SK-N-SH (cell line): ENCODE results near the gene PRR22. TPM values are rescaled to one million over a fixed set of nuclear protein-coding genes. Genes with fewer than 3 reads are reported as not detected.

Experiments
- CTCF ChIA-PET: fragments of 300-600, 350-600 bp; formaldehyde crosslinking; extraction: SDS; loops from one replicate; lab custom pipeline; 2021; lab: Yijun Ruan, JAX
- POLR2A ChIA-PET: fragments of 350-600 bp; sonication (Branson Sonifier 250); formaldehyde crosslinking; extraction: SDS; loops from one replicate; lab custom pipeline; 2020; ENCODE audit warnings: antibody characterized with exemption, inconsistent platforms; lab: Yijun Ruan, JAX
- DNase-seq: peaks from one replicate; pipeline ENCODE4 v3.0.0; 2012
- H2AFZ ChIP-seq: fragments of 200-600 bp; sonication (generic); 2 replicates; pipeline ENCODE4 v1.8.1; 2016; ENCODE audit warnings: antibody characterized with exemption, mild to moderate bottlenecking, low read depth
- H3F3A ChIP-seq: fragments of 200-600 bp; sonication (generic); replicated peaks from 2 replicates; pipeline ENCODE3; 2016; ENCODE audit warnings: antibody characterized with exemption, mild to moderate bottlenecking; ENCODE audit not compliant: insufficient read depth
- H3K27ac ChIP-seq, 2 experiments: fragments of 200-500 bp in 1 of 2; fragments of 200-600 bp in 1 of 2; sonication (Bioruptor generic) in 1 of 2; sonication (generic), shearing (Covaris generic) in 1 of 2; 2 replicates each; pipeline versions ENCODE4 v1.5.1 to v1.6.1; 2014 to 2016; ENCODE audit warnings: low read depth in 2 of 2, inconsistent platforms in 1 of 2, low read length in 1 of 2, mild to moderate bottlenecking in 1 of 2, mixed read lengths in 1 of 2
- H3K27me3 ChIP-seq: fragments of 200-600 bp; sonication (generic), shearing (Covaris generic); 2 replicates; pipeline ENCODE4 v1.6.1; 2016; ENCODE audit warnings: mixed run types; ENCODE audit not compliant: insufficient read depth
- H3K36me3 ChIP-seq, 2 experiments: fragments of 200-500 bp in 1 of 2; fragments of 200-600 bp in 1 of 2; sonication (Bioruptor generic) in 1 of 2; sonication (generic) in 1 of 2; replicated peaks in 1 of 2; 2 replicates each; pipeline versions ENCODE3 to v1.5.1; 2014 to 2016; ENCODE audit warnings: low read length in 1 of 2, mild to moderate bottlenecking in 1 of 2; ENCODE audit not compliant: insufficient read depth in 2 of 2, control insufficient read depth in 1 of 2
- H3K4me1 ChIP-seq, 2 experiments: fragments of 200-500 bp in 1 of 2; fragments of 200-600 bp in 1 of 2; sonication (Bioruptor generic) in 1 of 2; sonication (generic), shearing (Covaris generic) in 1 of 2; 2 replicates each; pipeline versions ENCODE4 v1.5.1 to v1.6.1; 2014 to 2016; ENCODE audit warnings: low read depth in 1 of 2, low read length in 1 of 2, mixed run types in 1 of 2; ENCODE audit not compliant: insufficient read depth in 2 of 2, control insufficient read depth in 1 of 2
- H3K4me2 ChIP-seq: fragments of 200-600 bp; sonication (generic), shearing (Covaris generic); 2 replicates; pipeline ENCODE4 v1.6.1; 2017; ENCODE audit warnings: mixed run types
- H3K4me3 ChIP-seq, 2 experiments: fragments of 200-500 bp in 1 of 2; fragments of 200-600 bp in 1 of 2; sonication (Bioruptor generic) in 1 of 2; sonication (generic), shearing (Covaris generic) in 1 of 2; 2 replicates each; pipeline versions ENCODE4 v1.5.1 to v1.8.1; 2014 to 2016; ENCODE audit warnings: low read depth in 2 of 2, inconsistent platforms in 1 of 2, low read length in 1 of 2, mild to moderate bottlenecking in 1 of 2, mixed read lengths in 1 of 2, moderate library complexity in 1 of 2
- H3K79me2 ChIP-seq: fragments of 200-600 bp; sonication (generic); 2 replicates; pipeline ENCODE4 v1.8.1; 2017; ENCODE audit warnings: mild to moderate bottlenecking; ENCODE audit not compliant: insufficient read depth
- H3K9ac ChIP-seq: fragments of 200-600 bp; sonication (generic); 2 replicates; pipeline ENCODE4 v1.6.1; 2017; ENCODE audit warnings: mixed run types
- H3K9me2 ChIP-seq: fragments of 200-600 bp; sonication (generic); 2 replicates; pipeline ENCODE4 v1.6.1; 2017; ENCODE audit warnings: mixed run types
- H3K9me3 ChIP-seq: fragments of 200-600 bp; sonication (generic); 2 replicates; pipeline ENCODE4 v1.6.1; 2017; ENCODE audit warnings: mixed run types, mild to moderate bottlenecking, moderate library complexity
- H4K20me1 ChIP-seq: fragments of 200-600 bp; sonication (generic); 2 replicates; pipeline ENCODE4 v1.6.1; 2017; ENCODE audit warnings: mild to moderate bottlenecking, mixed run types; ENCODE audit not compliant: insufficient read depth
- CHD2 ChIP-seq: fragments of 150-350 bp; IDR thresholded peaks from 2 replicates; pipeline ENCODE4 v1.6.1; 2018; ENCODE audit warnings: low read length; ENCODE audit not compliant: partially characterized antibody
- CTCF ChIP-seq: fragments of 200-600 bp; sonication (generic); IDR thresholded peaks from 2 replicates; pipeline ENCODE4 v1.6.1; 2017; ENCODE audit warnings: antibody characterized with exemption, mild to moderate bottlenecking, moderate library complexity
- EP300 ChIP-seq, 2 experiments: IDR thresholded peaks; 2 replicates each; pipeline versions ENCODE4 v1.4.0 to v1.6.1; 2012; ENCODE audit warnings: borderline replicate concordance in 1 of 2, low read depth in 1 of 2, low read length in 1 of 2
- EZH2phosphoT487 ChIP-seq: fragments of 200-600 bp; sonication (generic); IDR thresholded peaks from 2 replicates; pipeline ENCODE4 v1.6.1; 2017; ENCODE audit warnings: low read depth, mixed run types, mild to moderate bottlenecking, antibody characterized with exemption, moderate library complexity, borderline replicate concordance
- FOSL2 ChIP-seq: IDR thresholded peaks from 2 replicates; pipeline ENCODE4 v1.4.0; 2012; ENCODE audit warnings: low read depth, mild to moderate bottlenecking, moderate library complexity, borderline replicate concordance
- MAX ChIP-seq: IDR thresholded peaks from 2 replicates; pipeline ENCODE4 v1.4.0; 2012; ENCODE audit warnings: low read depth
- MXI1 ChIP-seq: IDR thresholded peaks from 2 replicates; pipeline ENCODE4 v1.6.1; 2012; ENCODE audit warnings: mild to moderate bottlenecking, low read depth, low read length, improper control_type of control experiment
- PBX3 ChIP-seq: IDR thresholded peaks from 2 replicates; pipeline ENCODE4; 2012
- REST ChIP-seq: IDR thresholded peaks from 2 replicates; pipeline ENCODE4 v1.6.1; 2012; ENCODE audit warnings: mild to moderate bottlenecking, low read depth, low read length, moderate library complexity
- TEAD4 ChIP-seq: IDR thresholded peaks from 2 replicates; pipeline ENCODE4 v1.4.0; 2012; ENCODE audit warnings: mild to moderate bottlenecking, borderline replicate concordance; ENCODE audit not compliant: insufficient read depth
- WGBS: methylation state at CpG from one replicate; pipeline ENCODE4 v1.1.6; 2017; ENCODE audit warnings: low lambda C conversion rate; 5-methylcytosine and 5-hydroxymethylcytosine counted together
- polyA plus RNA-seq, 3 experiments: library from polyadenylated mRNA; depleted of rRNA; stranded (reverse); fragments of >200 nt; gene quantifications; 2 replicates each; pipeline ENCODE4 v1.2.3, GENCODE V29; 2012

PRR22 gene
- polyA plus RNA-seq, 1 of the 3 experiments (the other 2 are of a cell fraction): 0.82 TPM

- Histone ChIP-seq H3K79me2 (no peaks in the 10 kb centered on the region), H3K9me3 (no peaks in the 10 kb centered on the region), H3K9ac (no peak overlapping the region), H3F3A (no peaks in the 10 kb centered on the region), H3K4me2 (no peak overlapping the region), H3K27me3 (peaks cover 6% of the 10 kb centered on the region; the same call in 1 of the 2 replicates), H4K20me1 (no peaks in the 10 kb centered on the region), H2AFZ (no peak overlapping the region), H3K27ac (no peak overlapping the region), H3K4me1 (peaks cover 3 to 35% of the 10 kb centered on the region in 2 experiments; a peak in 1 of 4 replicates)
- CTCF ChIA-PET: interaction anchor here (1.1 to 3.9 kb wide), 9 partner anchors 9 to 220 kb away, joined by 3 to 51 read pairs (median 8); partner anchors contain the start of gene RANBP3
- WGBS: 69% methylated on average over 9 of the region's 33 CpGs
- no peak for TF ChIP-seq REST
- TF ChIP-seq MXI1: peak; percentile 71
- peak; percentile 19 for TF ChIP-seq CHD2
- TF ChIP-seq, all 33 proteins: peak for 2
- Histone ChIP-seq H3K4me3 (no peak overlapping the region), H3K36me3 (no peaks in the 10 kb centered on the region), H3K9me2 (no peaks in the 10 kb centered on the region)
- POLR2A ChIA-PET: interaction anchor here (1.1 kb wide), 1 partner anchor 26 kb away, joined by 3 read pairs; no protein-coding TSS in a partner anchor
- DNase-seq: peak; percentile 66
Observed at GRCh38 chr19:5801796-5802619, 17.5 kb upstream of the PRR22 start.

GRCh38 chr19:5800361-5801270, 16.1 kb upstream of the PRR22 start:
- no peak overlapping the region for H3K9ac ChIP-seq
- no peak for DNase-seq
- WGBS: 79% methylated on average over 10 of the region's 17 CpGs
- H3K9me3 ChIP-seq: no peaks in the 10 kb centered on the region
- no peaks in the 10 kb centered on the region for H3K79me2 ChIP-seq
- no peaks in the 10 kb centered on the region for H3K9me2 ChIP-seq
- no peak overlapping the region for H3K4me3 ChIP-seq
- no peaks in the 10 kb centered on the region for H3F3A ChIP-seq
- H3K27me3 ChIP-seq: peaks cover 6% of the 10 kb centered on the region; the same call in 1 of the 2 replicates
- CTCF ChIA-PET: interaction anchor here (1.4 to 4.2 kb wide), 3 partner anchors 23 to 222 kb away, joined by 3 to 51 read pairs (median 22); partner anchors contain the start of gene NDUFA11
- POLR2A ChIA-PET: interaction anchor here (1.6 kb wide), 1 partner anchor 82 kb away, joined by 4 read pairs; no protein-coding TSS in a partner anchor
- H3K4me1 ChIP-seq: peaks cover 3 to 35% of the 10 kb centered on the region in 2 experiments; a peak in 1 of 4 replicates
- H3K36me3 ChIP-seq: no peaks in the 10 kb centered on the region
- H4K20me1 ChIP-seq: no peaks in the 10 kb centered on the region
- no peak overlapping the region for H3K4me2 ChIP-seq
- no peak overlapping the region for H2AFZ ChIP-seq
- H3K27ac ChIP-seq: no peak overlapping the region; a peak in 1 of 4 replicates
- no peak for TF ChIP-seq MAX
- no peak for TF ChIP-seq EP300 (IDR thresholded peaks at IDR 0.05; ENCODE audit: borderline replicate concordance in 1 of 2, low read depth in 1 of 2, low read length in 1 of 2)
- no peak for TF ChIP-seq TEAD4
- TF ChIP-seq CTCF: no peak
- TF ChIP-seq FOSL2: no peak
- no peak for TF ChIP-seq PBX3
- TF ChIP-seq EZH2phosphoT487: no peak
